Hematopoietic multipotent progenitor cell treated with erythropoietin and hydrocortisone succinate and interleukin-3 and kit ligand, for 17 days (in vitro differentiated cells): ENCODE data around the gene ADAM22.

Experiments
- DNase-seq: peaks from one replicate; pipeline ENCODE4 v3.0.0-alpha.2; 2015; ENCODE audit warnings: low spot score

ADAM22 gene

DNA sequence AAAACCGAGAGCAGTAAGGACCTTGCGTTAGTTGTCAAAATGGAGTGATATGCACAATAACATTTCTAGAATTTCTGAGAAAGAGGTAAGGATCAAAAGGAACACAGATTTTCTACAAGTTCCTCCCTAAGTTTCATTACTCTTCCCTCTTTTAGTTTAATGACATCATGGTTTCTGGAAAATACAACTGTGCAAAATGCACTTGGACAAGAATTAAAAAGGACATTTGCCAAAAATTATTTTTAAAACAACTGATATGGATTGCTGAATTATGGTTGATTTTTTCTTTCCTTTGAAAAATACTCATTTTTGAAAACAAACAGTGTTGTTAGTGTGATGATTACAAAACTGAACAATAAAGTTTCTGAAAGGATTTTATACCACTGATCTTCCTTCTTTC lies 233.7 kb downstream of the ADAM22 start:
- no peak for DNase-seq

DNA sequence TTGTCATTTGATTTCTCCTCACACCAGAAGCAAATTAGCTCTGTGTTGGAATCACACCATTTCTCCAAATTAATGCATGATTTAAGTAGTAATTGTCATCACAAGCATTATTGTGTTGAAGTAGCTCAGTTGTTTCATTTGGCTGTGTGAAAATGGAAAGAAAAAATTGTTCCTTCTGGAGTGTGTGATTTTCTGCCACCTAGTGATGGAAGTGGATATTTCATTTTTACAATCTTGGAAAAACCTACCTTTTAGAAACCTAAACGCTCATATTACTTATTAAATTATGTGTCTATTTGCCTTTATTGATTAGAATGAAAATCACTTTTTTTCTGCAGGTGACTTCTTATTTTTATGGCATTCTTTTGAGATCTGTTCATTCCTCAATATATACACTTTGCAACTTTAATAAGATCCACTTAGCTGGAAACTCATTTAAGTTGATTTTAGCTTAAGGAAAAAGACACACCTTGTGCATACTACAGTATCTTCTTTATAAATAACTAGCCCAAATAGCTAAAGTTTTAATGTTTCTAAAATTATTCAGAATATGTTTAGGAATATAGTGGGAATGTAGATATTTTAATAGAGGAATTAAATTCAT lies 235.8 kb downstream of the ADAM22 start:
- DNase-seq, result peak; percentile 8

DNA sequence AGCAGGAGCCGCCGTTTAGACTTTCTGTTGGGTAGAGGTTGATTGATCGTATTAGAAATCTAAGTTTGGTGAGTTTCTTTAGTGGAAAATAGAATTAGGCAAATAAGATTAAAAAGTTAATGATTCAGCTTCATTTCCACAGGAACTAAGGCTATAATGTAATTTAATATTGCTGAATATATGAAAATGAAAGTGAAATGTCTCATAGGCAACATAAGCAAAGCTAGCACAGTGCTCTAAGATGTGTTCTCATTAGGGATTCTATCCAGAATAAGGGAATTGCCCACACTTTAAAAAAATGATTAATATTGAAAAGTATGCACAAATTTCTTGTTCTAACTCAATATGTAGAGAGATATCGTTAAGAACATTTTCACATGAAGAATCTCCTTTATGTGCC lies 238.8 kb downstream of the ADAM22 start:
- no peak for DNase-seq

DNA sequence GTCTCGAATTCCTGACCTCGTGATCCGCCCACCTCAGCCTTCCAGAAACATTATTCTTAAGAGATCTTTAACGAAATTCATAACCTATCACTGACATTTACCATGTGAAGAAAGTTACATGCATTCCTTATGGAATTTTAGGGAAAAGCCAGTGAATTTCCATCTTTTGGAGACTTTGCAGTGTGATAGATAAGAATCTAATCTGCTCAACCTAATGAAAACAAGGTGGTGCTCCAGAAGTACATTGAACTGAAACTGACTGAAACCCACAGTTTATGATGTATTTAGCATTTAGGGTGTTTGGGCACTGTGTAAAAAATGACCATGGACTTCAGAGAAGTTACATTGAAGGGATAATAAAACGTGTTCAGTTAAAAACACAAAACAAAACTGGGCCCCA lies 242.1 kb downstream of the ADAM22 start:
- DNase-seq, result no peak

DNA sequence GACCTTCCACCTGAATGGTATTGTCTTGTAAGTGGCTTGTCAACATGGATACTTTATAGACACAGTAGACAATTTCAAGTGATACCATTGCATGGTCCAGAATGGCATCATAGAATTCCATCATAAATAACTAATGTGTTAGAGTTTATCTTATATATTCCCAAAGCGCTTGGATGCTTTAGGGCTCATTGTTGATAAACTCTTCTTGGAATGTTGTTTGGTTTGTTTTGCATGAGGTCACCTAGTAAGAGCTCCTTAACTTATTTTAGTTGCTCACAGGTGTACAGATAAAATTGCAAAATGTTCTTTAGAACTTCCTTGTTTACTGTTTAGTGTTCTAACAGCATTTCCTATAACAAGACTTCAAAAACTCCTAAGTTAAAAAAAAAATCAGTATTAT lies 249.0 kb downstream of the ADAM22 start:
- no peak for DNase-seq

DNA sequence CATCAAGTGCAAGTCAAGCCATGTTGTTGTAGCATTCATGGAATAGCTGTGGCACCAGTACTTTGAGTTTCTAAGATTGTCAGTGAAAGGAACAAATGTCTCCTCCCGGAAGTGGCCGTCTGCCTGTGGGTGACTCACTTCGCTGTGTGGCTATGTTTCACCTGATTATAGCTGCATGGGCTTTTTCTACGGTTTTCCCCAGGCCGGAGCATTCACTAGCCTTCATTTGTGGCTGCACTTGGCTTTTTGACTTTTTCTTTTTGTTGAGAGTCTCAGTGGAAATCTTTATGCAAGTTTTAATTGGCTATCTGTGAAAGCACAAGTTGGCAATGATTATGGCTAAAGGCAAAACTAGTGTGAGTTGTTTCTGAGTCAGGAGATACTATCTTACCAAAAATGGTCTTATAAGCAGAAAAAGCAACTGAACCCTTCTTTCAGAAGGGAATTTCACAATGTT lies 250.8 kb downstream of the ADAM22 start:
- DNase-seq, result no peak

DNA sequence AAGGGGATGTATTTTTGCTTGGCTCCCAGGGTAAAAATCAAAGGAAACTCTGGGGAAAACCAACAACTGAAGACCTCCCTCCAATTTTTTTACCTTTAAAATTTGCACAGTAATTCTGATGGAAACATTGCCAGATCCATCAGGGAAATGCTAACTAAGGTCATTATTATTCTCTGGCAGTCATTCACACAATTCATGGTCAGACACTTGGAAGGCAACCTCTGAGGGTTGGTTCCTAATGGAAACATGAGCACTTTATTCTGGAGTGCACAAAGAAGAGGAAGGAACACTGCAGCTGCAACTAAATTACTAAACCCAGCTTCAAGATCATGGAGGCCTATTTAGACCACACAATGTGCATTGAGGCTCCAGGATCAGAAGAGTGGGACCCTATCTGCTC lies 251.6 kb downstream of the ADAM22 start:
- no peak for DNase-seq

DNA sequence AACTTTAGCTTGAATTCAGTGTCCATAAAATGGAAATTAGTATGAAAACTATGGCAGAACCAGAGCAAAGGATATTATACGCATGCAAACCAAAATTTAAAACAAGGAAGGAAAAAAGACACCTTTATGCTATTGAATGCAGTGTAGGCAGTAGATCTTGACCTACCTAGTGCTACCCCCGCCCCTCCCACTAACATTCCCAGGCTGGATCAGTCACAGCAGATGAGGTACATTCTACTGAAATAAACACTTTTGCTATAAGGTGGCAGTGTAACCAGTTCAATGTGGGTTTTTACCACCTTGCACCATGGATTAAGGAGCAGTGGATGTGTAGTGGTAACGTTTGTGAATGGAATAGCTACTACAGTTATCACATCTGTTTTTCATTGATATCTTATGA lies 257.9 kb downstream of the ADAM22 start:
- no peak for DNase-seq

DNA sequence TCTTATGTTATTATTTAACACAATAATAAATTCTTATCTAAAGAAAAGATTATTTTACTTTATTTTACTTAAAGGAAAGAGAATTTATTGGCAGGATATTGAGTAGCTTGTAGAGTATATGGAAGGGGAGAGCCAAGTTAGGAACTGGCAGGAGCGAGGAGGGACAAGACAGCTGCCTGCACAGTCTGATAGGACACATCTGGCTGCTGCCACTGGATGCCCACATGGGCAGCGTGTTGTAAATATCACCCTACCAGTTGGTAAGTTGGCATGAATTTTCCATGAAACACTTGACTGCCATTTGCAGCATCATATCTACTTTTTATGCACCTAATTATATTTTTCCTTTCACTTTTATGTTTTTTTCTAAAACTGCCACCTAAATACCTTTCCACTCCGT lies 266.2 kb downstream of the ADAM22 start:
- DNase-seq, result no peak

DNA sequence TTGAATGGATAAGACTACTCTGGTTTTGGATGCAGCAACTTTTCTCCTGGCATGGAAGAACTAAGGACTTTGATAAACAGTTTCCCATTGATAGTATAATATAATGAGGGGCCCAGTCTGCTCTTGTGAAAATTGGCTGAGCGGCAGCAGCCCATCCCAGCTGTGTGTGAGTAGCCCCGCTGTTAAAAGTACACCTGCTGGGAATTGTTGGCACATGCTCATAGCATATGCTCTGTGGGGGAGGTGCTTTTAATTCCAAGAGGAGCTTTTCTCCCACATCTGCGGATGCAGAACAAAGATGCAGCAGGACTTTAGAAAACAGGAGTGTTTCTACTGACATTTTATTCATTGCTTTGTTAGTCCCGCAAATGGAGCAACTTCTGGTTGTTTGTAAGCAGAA lies 266.7 kb downstream of the ADAM22 start:
- no peak for DNase-seq

DNA sequence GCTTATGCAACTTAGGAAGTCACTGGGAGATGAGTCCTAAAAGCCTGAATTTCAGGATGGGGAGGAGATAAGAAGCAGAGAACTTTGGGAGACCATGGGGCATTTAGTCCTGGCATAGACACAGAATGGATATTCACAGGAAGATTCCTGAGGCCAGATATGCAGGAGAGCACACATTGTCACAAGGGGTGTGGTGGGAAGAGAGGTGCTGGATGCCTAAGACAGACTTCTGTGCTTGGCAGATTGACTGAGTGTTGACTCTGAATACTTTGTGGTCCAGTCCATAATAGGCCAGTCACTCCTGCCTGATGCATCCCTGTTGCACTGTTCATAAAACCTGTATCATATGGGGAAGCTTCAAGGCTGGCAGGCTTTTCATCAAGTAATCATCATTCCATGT lies 267.3 kb downstream of the ADAM22 start:
- no peak for DNase-seq

DNA sequence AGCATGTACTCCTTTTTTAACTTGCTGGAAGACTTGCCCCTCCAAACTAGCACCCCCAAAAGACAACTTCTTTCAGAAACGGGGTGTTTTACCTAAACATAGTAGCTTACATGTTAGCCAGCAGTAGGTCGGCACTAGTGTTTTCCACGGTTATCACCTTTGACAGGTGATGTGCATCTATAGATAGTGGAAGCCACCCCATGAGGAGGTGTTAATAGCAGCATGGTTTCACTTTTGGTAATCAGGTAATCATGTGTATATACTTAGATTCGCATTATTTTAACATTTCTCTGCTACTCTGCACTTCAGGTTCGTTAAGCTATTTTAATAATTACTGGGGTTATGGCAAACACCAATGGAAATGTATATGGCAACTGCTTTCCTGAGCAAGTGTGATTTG lies 268.2 kb downstream of the ADAM22 start:
- DNase-seq, result no peak

DNA sequence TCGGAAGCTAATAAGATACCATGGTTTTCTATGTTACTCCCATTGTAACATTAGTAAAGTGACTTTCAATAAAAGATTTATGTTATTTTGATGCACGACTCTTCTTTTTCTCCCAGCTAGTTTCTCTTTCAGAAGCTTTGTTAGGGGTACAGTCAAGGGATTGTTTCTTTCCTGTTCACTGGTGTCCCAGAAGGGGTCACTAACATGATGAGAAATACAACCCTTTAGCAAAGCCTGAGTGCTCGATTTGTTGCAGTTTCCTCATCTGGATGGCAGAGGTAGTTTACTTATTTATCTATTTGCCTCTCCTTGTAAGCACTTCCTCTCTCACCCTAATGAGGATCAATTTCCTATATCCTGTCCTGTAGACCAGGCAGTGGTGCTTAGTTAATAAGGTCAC lies 268.7 kb downstream of the ADAM22 start:
- DNase-seq, result no peak

DNA sequence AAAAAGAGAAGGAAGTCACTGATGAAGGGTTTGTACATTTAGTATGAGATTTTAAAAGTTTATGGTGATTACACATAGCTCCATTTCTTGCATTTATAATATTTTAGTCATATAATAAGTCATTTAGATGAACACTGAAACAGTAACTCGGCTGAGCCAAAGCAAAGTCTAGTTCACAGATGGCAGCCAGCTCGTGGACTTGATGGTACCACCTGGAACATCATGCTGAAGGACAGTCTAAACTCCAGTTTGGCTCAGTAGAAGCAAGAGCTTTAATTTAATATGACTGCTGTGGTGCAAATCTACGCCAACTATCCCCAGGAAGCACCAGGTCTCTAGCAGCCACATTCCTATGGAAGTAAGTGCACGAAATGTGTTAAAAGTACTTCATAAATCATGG lies 269.4 kb downstream of the ADAM22 start:
- DNase-seq, result no peak

DNA sequence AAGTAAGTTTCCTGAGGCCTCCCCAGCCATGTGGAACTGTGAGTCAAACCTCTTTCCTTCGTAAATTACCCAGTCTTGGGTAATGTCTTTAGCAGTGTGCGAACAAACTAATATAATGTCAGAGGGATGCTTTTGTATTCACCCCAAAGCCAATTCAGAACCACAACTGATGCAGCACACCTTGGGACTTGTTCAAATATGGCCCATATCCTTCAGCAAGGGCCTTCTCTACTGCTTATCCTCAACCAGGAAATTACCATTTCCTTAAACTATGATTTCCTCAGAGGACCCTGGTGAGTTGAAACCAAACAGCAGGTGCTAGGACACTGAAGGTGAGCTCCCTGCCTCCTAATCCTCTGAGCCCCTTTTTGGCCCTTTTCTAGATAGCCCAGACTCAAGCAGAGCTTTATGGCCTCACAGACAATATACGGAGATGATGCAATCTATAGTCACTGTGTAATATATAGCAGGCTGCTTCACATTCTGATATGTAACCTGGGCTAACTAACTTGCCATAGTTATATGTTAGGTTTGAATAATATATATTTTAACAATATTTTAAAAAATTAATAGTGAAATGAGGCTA lies 270.6 kb downstream of the ADAM22 start:
- DNase-seq, result peak; percentile 19

DNA sequence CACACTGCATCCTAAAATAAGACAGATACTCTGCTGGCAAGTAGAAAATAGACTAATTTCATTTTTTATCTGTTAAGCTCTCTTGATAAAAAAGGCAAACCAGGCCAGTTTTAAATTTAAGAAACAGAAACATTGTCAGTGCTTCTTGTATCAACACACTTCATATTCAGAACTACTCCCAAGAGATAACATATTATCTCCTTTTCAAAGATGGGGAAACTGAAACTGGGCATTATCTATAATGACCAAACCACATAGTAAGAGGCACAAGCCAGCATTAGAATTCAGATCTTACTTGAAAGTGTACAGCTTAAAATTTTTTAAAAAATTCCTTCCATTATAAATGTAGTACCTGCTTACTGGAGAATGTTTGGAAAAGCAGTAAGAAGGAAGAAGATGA lies 271.1 kb downstream of the ADAM22 start:
- DNase-seq, result peak; percentile 52

DNA sequence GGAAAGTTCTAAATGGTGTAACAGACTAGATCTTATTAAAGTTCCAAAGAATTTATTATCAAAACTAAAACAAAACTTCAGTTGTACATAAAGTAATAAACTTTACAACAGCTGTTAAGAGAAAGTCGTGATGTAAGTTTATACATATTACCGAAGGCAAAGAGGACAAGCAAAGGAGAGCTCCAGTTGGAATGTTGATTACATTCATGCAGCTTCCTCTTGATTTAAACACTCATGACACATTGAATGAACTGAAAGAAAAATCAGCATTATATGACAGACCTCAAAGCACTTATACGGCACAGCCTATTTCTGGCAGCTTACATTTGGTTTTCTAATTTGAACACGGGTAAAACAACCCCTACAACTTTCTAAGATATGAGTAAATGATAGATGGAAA lies 272.2 kb downstream of the ADAM22 start:
- DNase-seq, result no peak

DNA sequence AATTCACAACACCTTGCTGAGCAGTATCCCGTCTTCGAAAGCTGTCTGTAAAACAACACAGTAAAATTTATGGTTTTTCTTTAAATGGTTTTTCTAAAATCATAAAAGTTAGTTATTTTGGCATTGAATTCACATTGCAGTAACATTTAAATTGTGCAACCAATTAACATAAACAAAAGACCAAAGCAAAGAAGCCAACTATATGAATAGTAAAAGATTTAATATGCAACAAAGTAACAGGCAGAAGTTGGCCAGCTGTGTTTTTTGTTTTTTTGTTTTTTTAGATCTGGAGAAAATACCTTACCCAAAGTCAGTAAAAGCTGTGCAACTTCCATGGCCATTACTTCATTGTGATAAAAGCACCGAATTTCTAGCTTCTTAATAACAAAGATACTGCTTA lies 274.5 kb downstream of the ADAM22 start:
- DNase-seq, result no peak

DNA sequence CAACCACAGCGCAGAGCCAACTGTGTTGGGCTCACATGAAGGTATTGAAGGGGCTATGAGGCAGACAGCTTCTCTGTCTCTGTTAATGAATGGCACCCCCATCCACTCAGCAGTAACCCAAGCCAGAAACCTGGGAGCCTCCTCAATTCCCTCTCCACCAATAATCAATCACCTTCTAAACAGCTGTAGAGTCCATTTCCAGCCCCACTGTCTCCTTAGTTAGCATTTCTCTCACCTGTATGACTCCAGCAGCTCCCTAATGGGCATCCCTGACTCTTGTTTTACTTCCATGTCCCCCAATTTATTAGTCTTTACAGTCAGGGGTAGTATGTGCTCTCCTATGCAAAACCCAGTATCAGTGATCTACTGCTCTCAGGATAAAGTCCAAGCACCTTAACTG lies 278.9 kb downstream of the ADAM22 start:
- DNase-seq, result no peak

DNA sequence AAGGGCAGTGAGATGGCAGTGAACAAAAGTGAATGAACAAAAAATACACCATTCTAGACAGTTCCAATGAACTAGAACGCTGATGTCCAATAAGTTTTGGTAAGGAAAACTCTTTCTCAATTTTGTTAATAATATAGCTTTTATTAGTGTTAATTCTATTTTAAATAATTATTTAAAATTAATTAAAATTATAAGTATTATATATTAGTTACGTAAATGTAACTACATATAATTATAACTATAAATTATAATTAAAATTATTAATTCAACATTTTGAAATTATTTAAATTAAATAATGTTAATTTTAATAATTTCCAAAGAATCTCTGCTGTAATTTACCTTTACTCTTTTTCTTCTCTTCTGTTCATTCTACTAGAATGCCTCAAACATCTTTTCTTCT lies 280.4 kb downstream of the ADAM22 start:
- DNase-seq, result no peak

DNA sequence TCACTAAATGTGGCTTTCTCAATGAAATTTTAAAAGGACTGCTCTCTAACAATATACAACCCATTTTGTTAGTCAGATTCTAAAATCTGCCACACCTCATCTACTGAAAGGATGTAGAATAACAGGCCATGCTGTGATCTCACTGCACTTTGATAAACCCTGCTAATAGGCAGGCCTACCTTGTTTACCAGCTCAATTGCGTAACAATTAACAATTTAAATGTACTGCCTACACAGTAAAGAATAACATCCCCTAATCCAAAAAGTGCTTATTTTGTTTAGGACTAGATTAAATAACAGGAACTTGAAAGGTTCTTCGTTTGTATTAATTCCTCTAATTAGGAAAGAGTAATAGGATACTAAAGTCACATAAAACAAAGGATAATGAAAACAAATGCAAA lies 281.2 kb downstream of the ADAM22 start:
- no peak for DNase-seq

DNA sequence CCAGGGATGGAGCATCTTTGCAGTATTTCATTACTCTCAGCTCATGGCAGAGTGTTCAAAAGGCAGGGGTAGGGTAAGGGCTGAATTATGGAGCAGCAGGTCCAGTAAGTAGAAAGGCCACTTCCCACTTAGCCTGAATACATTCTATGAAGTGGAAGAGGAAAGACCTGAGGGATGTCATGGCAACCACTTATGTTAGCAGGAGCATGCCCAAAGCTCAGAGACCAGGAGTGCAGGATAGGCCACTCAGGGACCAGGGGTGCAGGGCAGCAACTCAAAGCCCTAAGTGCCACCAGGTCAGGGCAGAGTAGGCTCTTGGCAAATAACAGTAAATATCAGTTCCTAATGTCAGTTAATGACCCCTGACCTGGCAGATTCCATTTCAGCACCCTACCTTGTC lies 282.2 kb downstream of the ADAM22 start:
- DNase-seq, result no peak

DNA sequence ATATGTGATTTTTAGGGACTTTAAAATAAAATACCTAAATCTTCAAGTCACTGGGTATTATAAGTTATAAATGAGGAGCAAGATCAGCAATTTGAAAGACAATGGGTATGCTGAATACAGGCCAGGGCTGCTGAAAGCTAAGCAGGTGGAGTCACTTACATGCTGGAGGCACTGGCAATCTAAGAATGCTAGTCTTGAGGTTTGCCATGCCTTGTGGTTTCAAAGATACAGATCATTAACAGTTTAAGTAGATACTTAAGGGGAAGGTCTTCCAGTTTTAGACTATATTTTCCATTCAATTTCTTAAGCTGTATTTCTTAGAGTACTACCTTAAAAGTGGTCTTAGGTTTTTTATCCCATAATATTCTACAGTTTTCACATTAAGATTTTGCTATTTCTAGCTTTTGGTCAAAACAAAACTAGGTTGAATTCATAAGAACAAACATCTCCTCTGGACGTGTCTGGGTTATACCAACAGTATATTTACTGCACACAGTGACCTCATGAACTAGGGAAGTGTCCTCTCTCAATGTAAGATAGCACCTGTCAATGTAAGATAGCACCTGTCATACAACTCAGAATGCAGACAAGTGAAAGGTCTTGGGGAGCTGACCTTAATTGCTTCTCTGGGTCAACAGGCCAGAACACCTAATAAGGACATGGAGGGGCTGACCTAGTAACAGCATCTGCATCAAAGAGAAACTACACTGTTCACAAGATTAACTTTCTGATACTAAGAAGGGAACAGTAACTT lies 283.8 kb downstream of the ADAM22 start:
- peak; percentile 48 for DNase-seq

DNA sequence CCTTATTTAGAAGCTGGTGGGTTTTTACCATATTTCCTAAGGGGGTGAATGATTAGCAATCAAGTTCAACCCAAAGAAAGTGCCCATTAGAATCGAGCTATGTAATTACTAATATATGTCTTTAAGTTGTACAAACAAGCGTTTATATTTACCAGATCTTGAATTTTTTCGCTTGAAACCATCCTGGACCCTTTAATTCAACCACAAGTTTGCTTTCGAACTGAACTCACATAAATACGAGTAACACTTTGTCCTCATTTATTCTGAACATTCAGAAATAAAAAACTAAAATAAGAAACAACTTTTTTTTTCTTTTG lies 284.3 kb downstream of the ADAM22 start:
- DNase-seq, result no peak
